Loucy (cell line): ENCODE data around the gene CDC42EP2.

Experiments used
- EZH2phosphoT487 ChIP-seq: fragments of 200-600 bp; IDR thresholded peaks from 2 replicates; pipeline ENCODE4 v1.6.1; 2018; ENCODE audit warnings: antibody characterized with exemption, mild to moderate bottlenecking, moderate library complexity, borderline replicate concordance
- TF ChIP-seq, protein P1 (sequence below): fragments of 200-600 bp; sonication (generic); conservative IDR thresholded peaks from 2 replicates; pipeline ENCODE4 v1.5.1; 2014; ENCODE audit warnings: mild to moderate bottlenecking, antibody characterized with exemption, low read length

- TF ChIP-seq, protein P1, sequence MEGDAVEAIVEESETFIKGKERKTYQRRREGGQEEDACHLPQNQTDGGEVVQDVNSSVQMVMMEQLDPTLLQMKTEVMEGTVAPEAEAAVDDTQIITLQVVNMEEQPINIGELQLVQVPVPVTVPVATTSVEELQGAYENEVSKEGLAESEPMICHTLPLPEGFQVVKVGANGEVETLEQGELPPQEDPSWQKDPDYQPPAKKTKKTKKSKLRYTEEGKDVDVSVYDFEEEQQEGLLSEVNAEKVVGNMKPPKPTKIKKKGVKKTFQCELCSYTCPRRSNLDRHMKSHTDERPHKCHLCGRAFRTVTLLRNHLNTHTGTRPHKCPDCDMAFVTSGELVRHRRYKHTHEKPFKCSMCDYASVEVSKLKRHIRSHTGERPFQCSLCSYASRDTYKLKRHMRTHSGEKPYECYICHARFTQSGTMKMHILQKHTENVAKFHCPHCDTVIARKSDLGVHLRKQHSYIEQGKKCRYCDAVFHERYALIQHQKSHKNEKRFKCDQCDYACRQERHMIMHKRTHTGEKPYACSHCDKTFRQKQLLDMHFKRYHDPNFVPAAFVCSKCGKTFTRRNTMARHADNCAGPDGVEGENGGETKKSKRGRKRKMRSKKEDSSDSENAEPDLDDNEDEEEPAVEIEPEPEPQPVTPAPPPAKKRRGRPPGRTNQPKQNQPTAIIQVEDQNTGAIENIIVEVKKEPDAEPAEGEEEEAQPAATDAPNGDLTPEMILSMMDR = no peak
- TF ChIP-seq EZH2phosphoT487 = no peak
Observed at GRCh38 chr11:65280646-65281045, 34.0 kb upstream of the CDC42EP2 start.
